Stomach smooth muscle (tissue), 2 donors: ENCODE data around the gene TNNT3.

Source experiments
- H3K27ac ChIP-seq: one replicate; pipeline ENCODE4 v1.7.0; 2013; ENCODE audit warnings: mild to moderate bottlenecking, low read length, inconsistent platforms
- H3K27me3 ChIP-seq, 2 donors: one replicate each; pipeline ENCODE4 v1.7.0; 2013; ENCODE audit warnings: low read length in 2 of 2; ENCODE audit not compliant: insufficient read depth in 2 of 2, control insufficient read depth in 1 of 2
- H3K36me3 ChIP-seq, 2 donors: one replicate each; pipeline ENCODE4 v1.7.0; 2013; ENCODE audit warnings: low read length in 2 of 2; ENCODE audit not compliant: control insufficient read depth in 2 of 2, insufficient read depth in 2 of 2
- H3K4me1 ChIP-seq: one replicate; pipeline ENCODE4 v1.7.0; 2013; ENCODE audit warnings: low read length; ENCODE audit not compliant: control insufficient read depth, insufficient read depth
- H3K4me3 ChIP-seq, 2 donors: one replicate each; pipeline ENCODE4 v1.7.0; 2013; ENCODE audit warnings: low read length in 2 of 2
- H3K9ac ChIP-seq, 2 donors: one replicate each; pipeline ENCODE4 v1.7.0; 2013; ENCODE audit warnings: low read length in 2 of 2, mild to moderate bottlenecking in 1 of 2
- H3K9me3 ChIP-seq, 2 donors: one replicate each; pipeline ENCODE4 v1.7.0; 2013; ENCODE audit warnings: low read length in 2 of 2; ENCODE audit not compliant: control insufficient read depth in 2 of 2
- donor health status: healthy.
- donor health status: Pancreatic carcinoma.

TNNT3 gene

DNA sequence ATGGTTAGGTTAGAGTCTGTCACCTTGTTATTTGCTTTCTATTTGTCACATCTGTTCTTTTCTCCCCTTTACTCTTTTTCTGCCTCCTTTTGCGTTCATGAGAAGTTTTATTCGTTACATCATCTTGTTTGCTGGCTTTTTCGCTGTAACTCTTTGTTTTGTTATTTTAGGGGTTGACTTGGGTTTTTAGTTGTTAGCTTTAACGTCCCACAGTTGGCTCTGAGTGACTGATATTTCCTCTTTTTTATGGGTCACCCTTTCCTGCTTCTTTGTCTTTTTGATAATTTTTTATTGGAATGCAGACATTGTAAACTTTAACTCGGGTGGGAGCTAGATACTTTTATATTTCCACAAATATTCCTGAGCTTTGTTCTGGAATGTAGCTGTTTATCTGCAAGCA is 13.3 kb upstream of the TNNT3 start:
- no peaks in the 10 kb centered on the region for H3K27me3 ChIP-seq
- peaks cover 7% of the 10 kb centered on the region for H3K4me1 ChIP-seq
- no peaks in the 10 kb centered on the region for H3K9me3 ChIP-seq
- H3K27ac ChIP-seq = no peak overlapping the region
- H3K36me3 ChIP-seq = no peaks in the 10 kb centered on the region
- no peak overlapping the region for H3K9ac ChIP-seq
- no peak overlapping the region for H3K4me3 ChIP-seq

DNA sequence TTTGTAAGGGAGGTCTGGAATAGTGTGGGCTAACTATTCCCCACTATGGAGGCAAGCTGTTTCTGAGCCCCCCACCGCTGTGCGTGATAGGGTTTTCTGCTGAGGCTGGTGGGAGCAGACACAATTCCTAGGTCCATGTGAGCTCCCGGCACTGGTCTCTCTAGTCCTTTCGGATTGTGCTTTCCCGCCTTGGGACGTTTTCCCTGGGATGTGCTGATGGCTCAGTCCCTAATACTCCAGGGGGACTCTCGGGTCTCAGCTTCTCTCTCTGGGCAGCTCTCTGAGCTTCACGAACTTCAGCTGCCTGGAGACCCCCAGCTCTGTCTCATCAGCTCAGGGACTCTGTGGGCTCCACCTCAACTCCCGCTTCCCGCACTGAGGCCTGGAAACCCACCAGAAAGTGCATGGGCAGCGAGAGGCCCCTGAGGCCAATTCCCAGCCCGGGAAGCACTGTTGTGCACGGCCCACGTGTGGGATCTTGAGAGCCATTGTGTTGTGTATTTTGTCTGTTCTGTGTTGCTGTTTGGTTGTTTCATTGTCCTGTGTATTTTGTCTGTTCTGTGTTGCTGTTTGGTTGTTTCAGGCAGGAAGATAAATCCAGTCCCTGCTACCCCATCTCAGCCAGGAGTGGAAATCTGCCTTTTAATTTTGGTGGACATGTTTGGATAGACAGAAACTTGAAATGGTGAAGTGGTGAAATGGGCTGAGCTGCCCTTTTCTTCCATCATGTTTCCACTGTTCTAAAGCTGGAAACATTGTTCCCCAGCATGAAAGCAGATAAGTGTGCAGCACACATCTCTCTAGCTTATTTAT is 12.7 kb upstream of the TNNT3 start:
- Histone ChIP-seq H3K27ac (no peak overlapping the region), H3K9me3 (no peaks in the 10 kb centered on the region), H3K4me1 (peaks cover 7% of the 10 kb centered on the region), H3K36me3 (no peaks in the 10 kb centered on the region), H3K4me3 (no peak overlapping the region), H3K27me3 (no peaks in the 10 kb centered on the region), H3K9ac (no peak overlapping the region)

DNA sequence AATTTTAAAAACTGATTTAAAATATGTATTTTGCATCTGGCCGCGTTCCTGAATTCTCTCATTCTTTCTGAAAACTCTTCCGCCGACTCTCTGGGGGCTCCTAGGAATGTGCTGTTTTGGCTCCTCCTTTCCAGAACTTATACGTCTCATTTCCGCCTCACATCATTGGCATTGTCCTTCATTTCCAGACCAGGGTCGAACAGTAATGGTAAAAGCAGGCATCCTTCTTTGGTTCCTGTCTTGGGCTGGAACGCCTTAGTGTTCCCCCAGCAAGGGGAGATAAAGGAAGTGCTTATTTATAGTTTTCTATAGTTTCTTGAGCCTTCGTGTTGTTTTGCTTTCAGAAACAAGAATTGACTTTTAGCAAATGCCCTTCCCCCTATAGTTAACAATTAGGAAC is 10.9 kb upstream of the TNNT3 start:
- Histone ChIP-seq H3K9me3 (no peaks in the 10 kb centered on the region), H3K9ac (no peak overlapping the region), H3K4me1 (peaks cover 7% of the 10 kb centered on the region), H3K27me3 (no peaks in the 10 kb centered on the region), H3K4me3 (no peak overlapping the region), H3K36me3 (no peaks in the 10 kb centered on the region), H3K27ac (no peak overlapping the region)

DNA sequence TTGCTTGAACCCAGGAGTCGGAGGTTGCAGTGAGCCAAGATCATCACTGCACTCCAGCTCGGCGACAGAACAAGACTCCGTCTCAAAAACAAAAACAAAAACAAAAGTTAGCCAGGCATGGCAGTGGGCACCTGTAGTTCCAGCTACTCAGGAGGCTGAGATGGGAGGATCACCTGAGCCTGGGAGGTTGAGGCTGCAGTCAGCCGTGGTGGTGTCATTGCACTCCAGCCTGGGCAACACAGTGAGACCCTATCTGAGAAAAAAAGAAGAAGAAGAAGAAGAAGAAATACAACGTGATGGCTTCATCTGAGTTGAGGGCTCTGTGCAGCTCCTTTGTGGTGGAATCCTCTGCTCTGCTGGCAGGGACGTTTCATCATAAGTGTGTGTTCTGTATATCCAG is 10.0 kb upstream of the TNNT3 start:
- no peaks in the 10 kb centered on the region for H3K9me3 ChIP-seq
- no peak overlapping the region for H3K4me3 ChIP-seq
- no peak overlapping the region for H3K9ac ChIP-seq
- peaks cover 0 to 3% of the 10 kb centered on the region in 2 donors for H3K27me3 ChIP-seq
- peaks cover 7% of the 10 kb centered on the region for H3K4me1 ChIP-seq
- H3K27ac ChIP-seq = no peak overlapping the region
- H3K36me3 ChIP-seq = no peaks in the 10 kb centered on the region

DNA sequence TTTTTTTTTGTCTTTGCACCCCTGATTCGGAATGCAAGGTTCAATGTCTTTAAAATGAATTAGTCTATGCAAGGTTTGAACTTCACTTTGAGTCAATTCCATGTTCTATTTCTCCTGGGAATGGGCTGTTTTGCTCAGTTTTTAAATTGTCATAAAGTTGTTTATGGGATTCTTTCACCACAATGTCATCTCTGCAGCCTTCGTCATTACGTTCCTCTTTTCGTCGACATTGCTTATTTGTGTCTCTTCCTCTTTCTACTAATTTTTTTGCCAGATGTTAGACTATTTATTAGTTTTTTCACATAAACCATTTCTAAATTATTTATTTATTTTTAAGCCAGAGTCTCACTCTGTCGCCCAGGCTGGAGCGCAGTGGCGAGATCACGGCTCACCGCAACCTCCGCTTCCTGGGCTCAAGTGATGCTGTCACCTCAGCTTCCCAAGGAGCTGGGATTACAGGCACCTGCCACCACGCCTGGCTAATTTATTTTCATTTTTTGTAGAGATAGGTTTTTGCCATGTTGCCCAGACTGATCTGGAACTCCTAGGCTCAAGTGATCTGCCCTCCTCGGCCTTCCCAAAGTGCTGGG is 7.1 kb upstream of the TNNT3 start:
- peaks cover 7% of the 10 kb centered on the region for H3K4me1 ChIP-seq
- peaks cover 0 to 5% of the 10 kb centered on the region in 2 donors for H3K27me3 ChIP-seq
- no peak overlapping the region for H3K27ac ChIP-seq
- H3K4me3 ChIP-seq = no peak overlapping the region
- H3K9me3 ChIP-seq = no peaks in the 10 kb centered on the region
- no peak overlapping the region for H3K9ac ChIP-seq
- H3K36me3 ChIP-seq = no peaks in the 10 kb centered on the region

DNA sequence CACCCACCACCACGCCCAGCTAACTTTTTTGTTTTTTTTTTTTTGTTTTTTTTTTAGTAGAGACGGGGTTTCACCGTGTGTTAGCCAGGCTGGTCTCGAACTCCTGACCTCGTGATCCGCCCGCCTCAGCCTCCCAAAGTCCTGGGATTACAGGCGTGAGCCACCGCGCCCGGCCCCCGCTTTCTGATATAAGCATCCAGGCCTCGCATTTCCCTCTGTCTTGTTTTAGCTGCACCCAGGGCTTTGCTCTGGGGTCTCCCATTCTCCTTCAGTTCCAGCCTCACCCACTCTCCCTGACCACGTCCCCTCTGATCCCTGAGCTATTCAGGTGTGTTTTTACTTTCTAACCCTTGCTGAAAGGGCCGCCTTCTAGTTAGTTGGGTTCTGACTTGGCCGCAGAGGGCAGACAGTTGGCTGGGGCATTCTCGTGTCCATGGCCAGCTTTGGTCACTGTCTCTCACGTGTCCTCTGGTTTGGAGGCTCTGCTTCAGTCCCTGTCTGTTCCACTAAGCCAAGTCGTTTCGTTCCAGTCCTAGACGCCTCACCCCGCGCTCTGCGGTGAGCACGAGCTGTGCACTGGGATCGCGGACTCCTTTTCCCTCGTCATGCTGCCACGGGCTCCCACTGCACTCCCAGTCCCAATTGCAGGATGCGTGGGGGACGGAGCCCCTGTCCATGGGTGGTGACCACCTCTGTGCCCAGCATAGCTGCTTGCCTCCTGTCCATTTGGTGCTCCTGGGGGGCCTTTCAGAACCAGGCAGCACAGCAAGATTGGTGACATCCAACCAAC is 6.0 kb upstream of the TNNT3 start:
- no peak overlapping the region for H3K9ac ChIP-seq

GRCh38 chr11:1915795-1916131 is 3.7 kb upstream of the TNNT3 start:
- Histone ChIP-seq H3K4me1 (peaks cover 8% of the 10 kb centered on the region), H3K9me3 (no peaks in the 10 kb centered on the region), H3K27me3 (peaks cover 0 to 5% of the 10 kb centered on the region in 2 donors), H3K36me3 (no peaks in the 10 kb centered on the region), H3K4me3 (no peak overlapping the region), H3K27ac (no peak overlapping the region), H3K9ac (no peak overlapping the region)

More for the DNA sequence above, 6.0 kb upstream of the TNNT3 start:
- Histone ChIP-seq H3K9me3 (no peaks in the 10 kb centered on the region), H3K27ac (no peak overlapping the region), H3K36me3 (no peaks in the 10 kb centered on the region), H3K4me3 (no peak overlapping the region), H3K4me1 (peaks cover 6% of the 10 kb centered on the region), H3K27me3 (peaks cover 0 to 5% of the 10 kb centered on the region in 2 donors)

- H3K27me3 ChIP-seq = peaks cover 0 to 5% of the 10 kb centered on the region in 2 donors
- peaks cover 13% of the 10 kb centered on the region for H3K4me1 ChIP-seq
- no peaks in the 10 kb centered on the region for H3K9me3 ChIP-seq
- H3K9ac ChIP-seq = no peak overlapping the region
- H3K4me3 ChIP-seq = no peak overlapping the region
- H3K27ac ChIP-seq = no peak overlapping the region
- H3K36me3 ChIP-seq = no peaks in the 10 kb centered on the region
Measured at GRCh38 chr11:1916132-1916985, 3.1 kb upstream of the TNNT3 start.

DNA sequence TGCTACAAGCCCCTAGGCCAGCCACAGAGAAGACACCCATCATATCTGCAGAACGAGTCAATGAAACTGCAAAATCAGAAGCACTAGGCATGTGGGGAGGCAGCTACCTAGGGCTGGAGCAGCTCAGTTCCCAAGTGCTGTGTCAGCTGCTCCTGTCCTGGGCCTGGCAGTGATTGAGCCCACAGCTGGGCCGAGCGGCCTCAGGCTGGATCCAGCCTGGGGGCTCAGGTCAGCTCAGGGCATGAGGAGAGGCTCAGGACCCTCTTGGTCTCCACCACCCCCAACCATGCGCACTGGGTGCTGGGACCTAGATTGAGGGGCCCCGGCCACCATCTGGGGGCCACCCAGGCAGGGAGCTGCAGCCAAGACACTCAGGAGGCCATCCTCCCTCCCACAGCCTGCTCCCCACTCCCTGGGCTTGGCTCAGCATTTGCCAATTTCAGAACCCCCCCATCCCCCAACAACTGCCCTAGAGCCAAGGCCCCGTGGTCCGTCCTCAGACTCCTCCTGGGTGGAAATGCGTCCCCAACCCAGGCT is 2.4 kb upstream of the TNNT3 start:
- H3K4me1 ChIP-seq = peaks cover 18% of the 10 kb centered on the region

More for the DNA sequence above, 2.4 kb upstream of the TNNT3 start:
- peaks cover 0 to 5% of the 10 kb centered on the region in 2 donors for H3K27me3 ChIP-seq
- no peak overlapping the region for H3K4me3 ChIP-seq
- no peaks in the 10 kb centered on the region for H3K36me3 ChIP-seq
- no peak overlapping the region for H3K27ac ChIP-seq
- no peaks in the 10 kb centered on the region for H3K9me3 ChIP-seq
- H3K9ac ChIP-seq = no peak overlapping the region
